HG03159 (cell line): ENCODE data around the gene CDKL5.

Experiments
- ATAC-seq: cut with Tn5 transposase; IDR thresholded peaks from one replicate; pipeline ENCODE4 v1.9.1; 2021; ENCODE audit warnings: mild to moderate bottlenecking, moderate library complexity; ENCODE audit not compliant: unreplicated experiment

Gene CDKL5

GRCh38 chrX:18687856-18688495 lies 262.6 kb downstream of the CDKL5 start:
- no peak for ATAC-seq

GRCh38 chrX:18691431-18691830 lies 266.0 kb downstream of the CDKL5 start:
- ATAC-seq: no peak

- no peak for ATAC-seq
Observed at GRCh38 chrX:18692541-18692940, 267.1 kb downstream of the CDKL5 start.

GRCh38 chrX:18696653-18697052 lies 271.2 kb downstream of the CDKL5 start:
- ATAC-seq: no peak

- ATAC-seq: no peak
Observed at GRCh38 chrX:18698737-18699650, 273.6 kb downstream of the CDKL5 start.

- no peak for ATAC-seq
Observed at GRCh38 chrX:18701621-18702361, 276.4 kb downstream of the CDKL5 start.

GRCh38 chrX:18702362-18703195 lies 277.2 kb downstream of the CDKL5 start:
- ATAC-seq: no peak
